ENCODE measurements around the gene RIMBP2.
A peak's percentile ranks its signal among the peaks of the same experiment; 100 is the strongest.

The RIMBP2 gene

DNA sequence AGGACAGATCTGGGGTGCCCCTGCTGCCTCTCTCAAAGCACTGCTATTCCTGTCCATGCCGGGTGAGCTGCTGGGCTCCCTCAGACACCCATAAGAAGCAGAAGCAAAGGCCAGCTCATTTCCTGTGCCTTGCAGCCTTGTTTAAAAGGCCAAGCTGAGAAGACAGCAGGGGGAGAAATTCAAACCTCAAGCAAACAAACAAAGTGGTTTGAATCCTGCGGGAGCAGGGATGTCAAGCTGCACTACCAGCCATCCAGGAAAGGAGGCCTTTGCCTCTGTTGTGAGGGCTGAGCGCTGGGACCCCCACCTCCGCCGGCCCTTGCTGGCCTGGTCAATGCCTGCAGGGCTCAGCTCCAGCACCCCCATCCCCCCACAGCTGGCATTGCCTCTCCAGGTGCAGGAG is 201.9 kb downstream of the RIMBP2 start:
- WGBS, 2 donors (ENCODE audit: extremely low coverage in 2 of 2, insufficient read length in 2 of 2, insufficient replicate concordance in 1 of 2), result no CpG with 5 or more reads among the region's 5 CpGs
- no peak for DNase-seq (ENCODE audit: low spot score)
- no peak overlapping the region for H4K91ac ChIP-seq (ENCODE audit: low read depth, low read length, poor library complexity)
- no peak overlapping the region for H4K8ac ChIP-seq (ENCODE audit: low read depth, low read length)
- no peaks in the 10 kb centered on the region for H3K79me1 ChIP-seq (ENCODE audit: low read depth, low read length)
- H3K4ac ChIP-seq (ENCODE audit: low read length), result no peak overlapping the region
- H2BK15ac ChIP-seq (ENCODE audit: low read length), result no peak overlapping the region
- H2BK120ac ChIP-seq (ENCODE audit: low read depth, low read length), result no peak overlapping the region
- H2AFZ ChIP-seq (ENCODE audit: low read length), result no peak overlapping the region
- H3K27me3 ChIP-seq (ENCODE audit: control insufficient read depth in 3 of 3, insufficient read depth in 3 of 3, low read depth in 1 of 3, low read length in 3 of 3), result no peaks in the 10 kb centered on the region
- H3K23ac ChIP-seq (ENCODE audit: low read depth, low read length, poor library complexity), result no peak overlapping the region
- no peak overlapping the region for H2AK5ac ChIP-seq (ENCODE audit: low read depth, low read length)
- no peak overlapping the region for H2BK12ac ChIP-seq (ENCODE audit: low read length)
- no peak overlapping the region for H3K4me2 ChIP-seq (ENCODE audit: insufficient read depth, low read length, poor library complexity, severe bottlenecking)
- no peaks in the 10 kb centered on the region for H3K36me3 ChIP-seq (replicated peaks in 1 of 2; ENCODE audit: control insufficient read depth in 2 of 2, insufficient read depth in 2 of 2, low read length in 2 of 2)
- H3K27ac ChIP-seq (replicated peaks; ENCODE audit: low read length), result no peak overlapping the region
- H2BK5ac ChIP-seq (ENCODE audit: low read length), result no peak overlapping the region
- H3K18ac ChIP-seq (ENCODE audit: low read length), result peak overlapping the region; percentile 16
- no peak overlapping the region for H3K4me3 ChIP-seq (ENCODE audit: low read length in 2 of 2)
- peaks cover 0 to 6% of the 10 kb centered on the region in 2 donors for H3K4me1 ChIP-seq (ENCODE audit: control insufficient read depth in 2 of 2, insufficient read depth in 1 of 2, low read depth in 1 of 2, low read length in 2 of 2)
- no peak overlapping the region for H3K9ac ChIP-seq (ENCODE audit: low read depth, low read length, poor library complexity)
- no peak overlapping the region for H3K14ac ChIP-seq (ENCODE audit: low read length)
- no peaks in the 10 kb centered on the region for H3K9me3 ChIP-seq (replicated peaks in 1 of 2; ENCODE audit: control insufficient read depth in 2 of 2, insufficient read depth in 1 of 2, low read depth in 1 of 2, low read length in 2 of 2)

- H3K4me3 ChIP-seq (ENCODE audit: low read length in 2 of 2), result no peak overlapping the region
- H3K27me3 ChIP-seq (ENCODE audit: control insufficient read depth in 3 of 3, insufficient read depth in 3 of 3, low read depth in 1 of 3, low read length in 3 of 3), result no peaks in the 10 kb centered on the region
- H3K79me1 ChIP-seq (ENCODE audit: low read depth, low read length), result no peaks in the 10 kb centered on the region
- H2AFZ ChIP-seq (ENCODE audit: low read length), result no peak overlapping the region
- no peaks in the 10 kb centered on the region for H3K9me3 ChIP-seq (replicated peaks in 1 of 2; ENCODE audit: control insufficient read depth in 2 of 2, insufficient read depth in 1 of 2, low read depth in 1 of 2, low read length in 2 of 2)
- H3K4me2 ChIP-seq (ENCODE audit: insufficient read depth, low read length, poor library complexity, severe bottlenecking), result no peak overlapping the region
- DNase-seq (ENCODE audit: low spot score), result no peak
- no peak overlapping the region for H3K18ac ChIP-seq (ENCODE audit: low read length)
- H2BK15ac ChIP-seq (ENCODE audit: low read length), result no peak overlapping the region
- no peaks in the 10 kb centered on the region for H3K36me3 ChIP-seq (replicated peaks in 1 of 2; ENCODE audit: control insufficient read depth in 2 of 2, insufficient read depth in 2 of 2, low read length in 2 of 2)
- H3K9ac ChIP-seq (ENCODE audit: low read depth, low read length, poor library complexity), result no peak overlapping the region
- no peak overlapping the region for H3K23ac ChIP-seq (ENCODE audit: low read depth, low read length, poor library complexity)
- H4K91ac ChIP-seq (ENCODE audit: low read depth, low read length, poor library complexity), result no peak overlapping the region
- no peak overlapping the region for H3K14ac ChIP-seq (ENCODE audit: low read length)
- WGBS, 2 donors (ENCODE audit: extremely low coverage in 2 of 2, insufficient read length in 2 of 2, insufficient replicate concordance in 1 of 2), result no CpG with 5 or more reads among the region's 2 CpGs
- peaks cover 0 to 6% of the 10 kb centered on the region in 2 donors for H3K4me1 ChIP-seq (ENCODE audit: control insufficient read depth in 2 of 2, insufficient read depth in 1 of 2, low read depth in 1 of 2, low read length in 2 of 2)
- H2BK120ac ChIP-seq (ENCODE audit: low read depth, low read length), result no peak overlapping the region
- no peak overlapping the region for H2AK5ac ChIP-seq (ENCODE audit: low read depth, low read length)
- H4K8ac ChIP-seq (ENCODE audit: low read depth, low read length), result no peak overlapping the region
- no peak overlapping the region for H2BK12ac ChIP-seq (ENCODE audit: low read length)
- H3K27ac ChIP-seq (replicated peaks; ENCODE audit: low read length), result no peak overlapping the region
- H2BK5ac ChIP-seq (ENCODE audit: low read length), result no peak overlapping the region
- no peak overlapping the region for H3K4ac ChIP-seq (ENCODE audit: low read length)
Observed at GRCh38 chr12:130513556-130513955, 202.5 kb downstream of the RIMBP2 start.

GRCh38 chr12:130511285-130511684 is 204.8 kb downstream of the RIMBP2 start:
- Histone ChIP-seq H3K4me2 (ENCODE audit: insufficient read depth, low read length, poor library complexity, severe bottlenecking) (no peak overlapping the region), H3K18ac (ENCODE audit: low read length) (no peak overlapping the region), H3K4ac (ENCODE audit: low read length) (no peak overlapping the region), H3K9me3 (replicated peaks in 1 of 2; ENCODE audit: control insufficient read depth in 2 of 2, insufficient read depth in 1 of 2, low read depth in 1 of 2, low read length in 2 of 2) (no peaks in the 10 kb centered on the region), H3K79me1 (ENCODE audit: low read depth, low read length) (no peaks in the 10 kb centered on the region), H3K9ac (ENCODE audit: low read depth, low read length, poor library complexity) (no peak overlapping the region), H3K27me3 (ENCODE audit: control insufficient read depth in 3 of 3, insufficient read depth in 3 of 3, low read depth in 1 of 3, low read length in 3 of 3) (no peaks in the 10 kb centered on the region), H3K4me3 (ENCODE audit: low read length in 2 of 2) (no peak overlapping the region), H2BK15ac (ENCODE audit: low read length) (no peak overlapping the region), H2AK5ac (ENCODE audit: low read depth, low read length) (no peak overlapping the region), H2AFZ (ENCODE audit: low read length) (no peak overlapping the region), H2BK5ac (ENCODE audit: low read length) (no peak overlapping the region), H4K91ac (ENCODE audit: low read depth, low read length, poor library complexity) (no peak overlapping the region), H3K4me1 (ENCODE audit: control insufficient read depth in 2 of 2, insufficient read depth in 1 of 2, low read depth in 1 of 2, low read length in 2 of 2) (peaks cover 0 to 6% of the 10 kb centered on the region in 2 donors), H3K14ac (ENCODE audit: low read length) (no peak overlapping the region), H2BK12ac (ENCODE audit: low read length) (no peak overlapping the region), H3K27ac (replicated peaks; ENCODE audit: low read length) (no peak overlapping the region), H3K23ac (ENCODE audit: low read depth, low read length, poor library complexity) (no peak overlapping the region), H4K8ac (ENCODE audit: low read depth, low read length) (no peak overlapping the region), H2BK120ac (ENCODE audit: low read depth, low read length) (no peak overlapping the region), H3K36me3 (replicated peaks in 1 of 2; ENCODE audit: control insufficient read depth in 2 of 2, insufficient read depth in 2 of 2, low read length in 2 of 2) (no peaks in the 10 kb centered on the region)
- DNase-seq (ENCODE audit: low spot score), result no peak
- WGBS, 2 donors (ENCODE audit: extremely low coverage in 2 of 2, insufficient read length in 2 of 2, insufficient replicate concordance in 1 of 2), result no CpG with 5 or more reads among the region's 12 CpGs

DNA sequence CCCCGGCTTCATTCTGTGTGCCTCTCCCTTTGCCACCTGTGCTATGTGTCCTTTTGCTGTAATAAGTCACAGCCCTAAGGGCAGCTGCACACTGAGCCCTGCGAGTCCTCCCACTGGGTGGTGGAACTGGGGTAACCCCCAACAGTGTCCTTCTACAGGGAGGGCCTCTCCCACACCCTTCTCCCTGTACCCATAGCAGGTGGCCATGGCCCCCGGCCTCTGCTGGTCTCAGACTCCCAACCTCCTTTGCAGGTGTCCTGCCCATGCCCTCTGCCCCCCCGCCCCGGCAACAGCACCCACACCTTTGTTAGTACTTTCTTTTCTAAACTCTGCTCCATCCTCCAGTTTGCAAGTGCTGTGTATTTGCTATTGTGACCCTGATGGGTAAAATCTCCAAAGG is 206.6 kb downstream of the RIMBP2 start:
- Histone ChIP-seq H3K18ac (ENCODE audit: low read length) (no peak overlapping the region), H3K79me1 (ENCODE audit: low read depth, low read length) (no peaks in the 10 kb centered on the region)

More for the DNA sequence above, 206.6 kb downstream of the RIMBP2 start:
- no peak overlapping the region for H2BK12ac ChIP-seq (ENCODE audit: low read length)
- H2BK15ac ChIP-seq (ENCODE audit: low read length), result no peak overlapping the region
- no peak overlapping the region for H4K8ac ChIP-seq (ENCODE audit: low read depth, low read length)
- no peaks in the 10 kb centered on the region for H3K9me3 ChIP-seq (replicated peaks in 1 of 2; ENCODE audit: control insufficient read depth in 2 of 2, insufficient read depth in 1 of 2, low read depth in 1 of 2, low read length in 2 of 2)
- no peak overlapping the region for H2BK120ac ChIP-seq (ENCODE audit: low read depth, low read length)
- no peak overlapping the region for H3K9ac ChIP-seq (ENCODE audit: low read depth, low read length, poor library complexity)
- H3K4ac ChIP-seq (ENCODE audit: low read length), result no peak overlapping the region
- H3K27ac ChIP-seq (replicated peaks; ENCODE audit: low read length), result no peak overlapping the region
- H3K23ac ChIP-seq (ENCODE audit: low read depth, low read length, poor library complexity), result no peak overlapping the region
- no peak overlapping the region for H2AK5ac ChIP-seq (ENCODE audit: low read depth, low read length)
- H3K27me3 ChIP-seq (ENCODE audit: control insufficient read depth in 3 of 3, insufficient read depth in 3 of 3, low read depth in 1 of 3, low read length in 3 of 3), result no peaks in the 10 kb centered on the region
- peaks cover 0 to 8% of the 10 kb centered on the region in 2 donors for H3K4me1 ChIP-seq (ENCODE audit: control insufficient read depth in 2 of 2, insufficient read depth in 1 of 2, low read depth in 1 of 2, low read length in 2 of 2)
- H3K36me3 ChIP-seq (replicated peaks in 1 of 2; ENCODE audit: control insufficient read depth in 2 of 2, insufficient read depth in 2 of 2, low read length in 2 of 2), result no peaks in the 10 kb centered on the region
- H2AFZ ChIP-seq (ENCODE audit: low read length), result no peak overlapping the region
- H2BK5ac ChIP-seq (ENCODE audit: low read length), result no peak overlapping the region
- no peak overlapping the region for H4K91ac ChIP-seq (ENCODE audit: low read depth, low read length, poor library complexity)
- H3K4me3 ChIP-seq (ENCODE audit: low read length in 2 of 2), result no peak overlapping the region
- no CpG with 5 or more reads among the region's 5 CpGs for WGBS, 2 donors (ENCODE audit: extremely low coverage in 2 of 2, insufficient read length in 2 of 2, insufficient replicate concordance in 1 of 2)
- H3K4me2 ChIP-seq (ENCODE audit: insufficient read depth, low read length, poor library complexity, severe bottlenecking), result no peak overlapping the region
- DNase-seq (ENCODE audit: low spot score), result no peak
- no peak overlapping the region for H3K14ac ChIP-seq (ENCODE audit: low read length)

All from neuronal stem cell (in vitro differentiated cells).